ENCODE measurements around the gene IKZF4.
A peak's percentile ranks its signal among the peaks of the same experiment; 100 is the strongest.
"Not testable (repeated sequence)": the region's sequence is repeated elsewhere in the genome, so short reads cannot be mapped to it uniquely, and the experiment has no call there.

IKZF4 gene

GRCh38 chr12:56038022-56038655, 17.3 kb downstream of the IKZF4 start:
- no peak for DNase-seq (ENCODE audit: low read depth in 2 of 2, low spot score in 1 of 2)

GRCh38 chr12:56040151-56040550, 19.3 kb downstream of the IKZF4 start:
- DNase-seq (ENCODE audit: low read depth in 2 of 2, low spot score in 1 of 2) = no peak

DNA sequence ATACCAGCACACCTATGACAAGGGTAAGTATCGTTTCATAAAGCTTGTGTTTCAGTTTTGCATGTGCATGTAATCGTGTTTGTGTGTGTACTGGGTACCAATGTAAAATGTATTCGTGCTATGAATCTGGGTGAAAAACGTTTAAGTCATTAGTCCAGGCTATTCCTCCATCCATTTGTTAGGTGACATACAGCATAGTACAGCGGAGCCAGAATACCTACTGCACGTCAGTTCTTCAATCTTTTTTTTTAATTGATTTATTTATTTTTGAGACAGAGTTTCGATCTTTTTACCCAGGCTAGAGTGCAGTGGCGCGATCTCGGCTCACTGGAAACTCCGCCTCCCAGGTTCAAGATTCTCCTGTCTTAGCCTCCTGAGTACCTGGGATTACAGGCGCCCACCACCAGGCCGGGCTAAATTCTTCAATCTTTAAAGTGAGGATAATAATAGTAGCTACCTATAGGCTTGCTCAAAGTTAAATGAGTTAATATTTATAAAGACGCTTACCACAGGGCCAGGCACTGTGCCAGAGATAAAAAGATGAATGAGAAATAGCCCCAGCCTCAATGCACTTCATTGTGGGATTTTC, 20.2 kb downstream of the IKZF4 start:
- DNase-seq (ENCODE audit: low read depth in 2 of 2, low spot score in 1 of 2) = no peak

GRCh38 chr12:56041552-56042429, 20.9 kb downstream of the IKZF4 start, which contains the start of gene RPS26:
TSS of gene RPS26 (plus strand) at chr12:56041918. CDS start at chr12:56042167, 249 bp downstream.
- DNase-seq (ENCODE audit: low read depth in 2 of 2, low spot score in 1 of 2) = peak; percentile 80 to 84

- not testable (repeated sequence) for DNase-seq (ENCODE audit: low read depth in 2 of 2, low spot score in 1 of 2)
These were observed 21.6 kb downstream of the IKZF4 start for GRCh38 chr12:56042430-56042813.

DNA sequence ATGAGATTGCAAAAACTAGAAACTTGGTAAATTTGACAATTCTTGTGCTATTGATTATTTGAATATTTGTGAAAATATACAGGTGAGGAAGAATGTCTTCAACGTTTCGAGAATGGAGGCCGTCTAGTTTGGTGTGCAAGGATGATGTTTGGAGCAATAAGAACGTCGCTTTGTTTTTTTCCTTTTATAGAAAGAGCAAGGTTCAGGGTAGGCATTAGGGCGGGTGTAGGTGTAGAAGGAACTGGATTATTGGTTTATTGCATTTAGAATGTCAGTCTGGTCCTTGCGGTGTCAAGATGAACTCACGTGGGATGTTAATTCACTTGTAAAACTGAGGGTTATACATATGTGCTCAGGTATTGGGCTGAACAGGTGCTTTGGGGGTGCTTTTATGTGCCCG, 22.0 kb downstream of the IKZF4 start:
- no peak for DNase-seq (ENCODE audit: low read depth in 2 of 2, low spot score in 1 of 2)

GRCh38 chr12:56046027-56046780, 25.4 kb downstream of the IKZF4 start:
- DNase-seq (ENCODE audit: low read depth in 2 of 2, low spot score in 1 of 2) = no peak

GRCh38 chr12:56053407-56053893, 32.6 kb downstream of the IKZF4 start:
- no peak for DNase-seq (ENCODE audit: low read depth in 2 of 2, low spot score in 1 of 2)

DNA sequence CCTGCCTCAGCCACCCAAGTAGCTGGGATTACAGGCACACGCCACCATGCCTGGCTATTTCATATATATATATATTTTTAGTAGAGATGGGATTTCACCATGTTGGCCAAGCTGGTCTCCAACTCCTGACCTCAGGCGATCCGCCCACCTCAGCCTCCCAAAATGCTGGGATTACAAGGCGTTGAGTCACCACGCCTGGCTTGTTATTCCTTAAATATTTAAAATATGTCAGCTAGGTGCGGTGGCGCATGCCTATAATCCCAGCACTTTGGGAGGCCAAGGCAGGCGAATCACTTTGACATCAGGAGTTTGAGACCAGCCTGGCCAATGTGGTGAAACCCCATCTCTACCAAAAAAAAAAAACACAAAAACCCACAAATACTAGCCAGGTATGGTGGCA, 39.1 kb downstream of the IKZF4 start:
- DNase-seq (ENCODE audit: low read depth in 2 of 2, low spot score in 1 of 2) = not testable (repeated sequence)

- no peak for DNase-seq (ENCODE audit: low read depth in 2 of 2, low spot score in 1 of 2)
These were observed 41.1 kb downstream of the IKZF4 start for GRCh38 chr12:56061982-56062381.

- DNase-seq (ENCODE audit: low read depth in 2 of 2, low spot score in 1 of 2) = no peak
These were observed 42.2 kb downstream of the IKZF4 start for GRCh38 chr12:56062996-56063395.

DNA sequence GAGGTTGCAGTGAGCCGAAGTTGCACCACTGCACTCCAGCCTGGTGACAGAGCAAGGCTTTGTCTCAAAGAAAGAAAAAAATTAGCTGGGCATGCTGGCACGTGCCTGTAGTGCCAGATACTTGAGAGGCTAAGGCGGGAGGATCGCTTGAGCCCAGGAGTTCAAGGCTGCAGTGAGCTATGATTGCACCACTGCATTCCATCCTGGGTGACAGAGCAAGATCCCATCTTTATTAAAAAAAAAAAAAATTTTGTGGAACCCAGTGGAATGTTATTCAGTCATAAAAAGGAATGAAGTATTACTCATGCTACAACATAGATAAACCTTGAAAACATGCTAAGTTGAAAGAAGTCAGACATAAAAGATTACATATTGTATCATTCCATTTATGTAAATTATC, 50.8 kb downstream of the IKZF4 start:
- DNase-seq (ENCODE audit: low read depth in 2 of 2, low spot score in 1 of 2) = no peak

DNA sequence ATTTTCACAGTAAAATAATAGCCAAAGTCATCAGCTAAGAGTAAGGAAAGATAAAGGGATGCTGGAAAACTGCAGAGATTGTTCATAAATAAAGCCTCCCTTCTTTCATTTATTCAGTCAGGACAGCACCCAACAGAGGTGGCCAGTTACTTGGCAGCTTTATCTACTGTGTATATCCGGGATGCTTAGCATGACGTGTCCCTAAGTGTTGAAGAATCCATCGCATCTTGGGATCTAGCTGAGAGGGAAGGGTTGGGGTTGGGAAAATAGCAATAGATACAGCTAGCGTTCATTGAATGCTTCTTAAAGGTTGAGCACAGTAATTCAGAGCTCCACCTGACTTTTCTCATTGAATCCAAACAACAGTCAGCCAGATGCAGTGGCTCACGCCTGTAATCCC, 53.6 kb downstream of the IKZF4 start:
- no peak for DNase-seq (ENCODE audit: low read depth in 2 of 2, low spot score in 1 of 2)

DNA sequence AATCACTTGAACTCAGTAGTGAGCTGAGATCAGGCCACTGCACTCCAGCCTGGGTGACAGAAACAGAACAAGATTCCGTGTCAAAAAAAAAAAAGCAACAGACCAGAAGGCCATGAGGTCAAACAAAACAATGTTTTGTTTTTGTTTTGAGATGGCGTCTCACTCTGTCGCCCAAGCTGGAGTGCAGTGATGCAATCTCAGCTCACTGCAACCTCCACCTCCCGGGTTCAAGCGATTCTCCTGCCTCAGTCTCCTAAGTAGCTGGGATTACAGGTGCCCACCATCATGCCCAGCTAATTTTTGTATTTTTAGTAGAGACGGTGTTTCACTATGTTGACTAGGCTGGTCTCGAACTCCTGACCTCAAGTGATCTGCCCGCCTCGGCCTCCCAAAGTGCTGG, 57.1 kb downstream of the IKZF4 start:
- DNase-seq (ENCODE audit: low read depth in 2 of 2, low spot score in 1 of 2) = not testable (repeated sequence)

- DNase-seq (ENCODE audit: low read depth in 2 of 2, low spot score in 1 of 2) = no peak
These were observed 57.6 kb downstream of the IKZF4 start for GRCh38 chr12:56078427-56078826.

DNA sequence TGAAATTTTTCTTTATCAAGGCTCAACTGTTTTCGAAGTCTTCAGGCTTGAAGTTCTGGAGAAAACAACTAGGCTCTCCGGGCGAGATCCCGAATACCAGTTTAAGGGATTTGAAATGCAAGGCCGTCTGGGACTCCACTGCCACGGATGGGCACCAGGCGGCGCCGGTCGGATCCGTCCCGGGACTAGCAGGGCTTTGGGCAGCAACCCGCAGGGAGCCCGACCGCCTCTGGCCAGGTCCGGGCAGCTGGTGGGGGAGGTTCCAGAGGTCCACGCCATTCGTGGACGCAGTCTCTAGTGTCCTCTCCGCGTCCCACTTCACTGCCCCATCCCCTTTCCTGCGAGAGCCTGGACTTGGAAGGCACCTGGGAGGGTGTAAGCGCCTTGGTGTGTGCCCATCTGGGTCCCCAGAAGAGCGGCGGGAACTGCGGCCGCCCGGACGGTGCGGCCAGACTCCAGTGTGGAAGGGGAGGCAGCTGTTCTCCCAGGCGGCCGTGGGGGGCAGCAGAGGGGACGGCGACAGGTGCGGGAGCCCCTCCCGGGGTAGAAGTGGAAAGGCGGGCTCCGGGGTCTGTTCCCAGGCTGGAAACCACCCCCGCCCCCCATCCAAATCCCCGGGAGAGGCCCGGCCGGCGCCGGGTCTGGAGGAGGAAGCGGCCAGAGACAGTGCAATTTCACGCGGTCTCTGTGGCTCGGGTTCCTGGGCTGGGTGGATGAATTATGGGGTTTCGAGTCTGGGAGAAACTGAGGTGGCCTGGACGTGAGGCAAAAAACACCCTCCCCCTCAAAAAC, 58.3 kb downstream of the IKZF4 start:
- peak; percentile 7 to 11 for DNase-seq (ENCODE audit: low read depth in 2 of 2, low spot score in 1 of 2)

- DNase-seq (ENCODE audit: low read depth in 2 of 2, low spot score in 1 of 2) = peak; percentile 8 to 51
These were observed 59.1 kb downstream of the IKZF4 start, which contains the start of gene ERBB3 for GRCh38 chr12:56079723-56080555. TSS of gene ERBB3 (plus strand) at chr12:56080165. CDS start at chr12:56080301, 136 bp downstream.

GRCh38 chr12:56080556-56081138, 59.8 kb downstream of the IKZF4 start:
- DNase-seq (ENCODE audit: low read depth in 2 of 2, low spot score in 1 of 2) = no peak

Measured in stimulated activated CD8-positive, alpha-beta memory T cell treated with anti-CD3 and anti-CD28 coated beads, Interleukin-4, amount 100 ng/mL, for 4 hours (primary cell).